ENCODE measurements around the gene EPHA1. TPM values are rescaled to one million over a fixed set of nuclear protein-coding genes. Genes with fewer than 3 reads are reported as not detected.

The EPHA1 gene
- total and polyA plus RNA-seq, 2 of the 4 experiments (the other 2 are of a cell fraction) = 0.10 TPM; not detected in 1

DNA sequence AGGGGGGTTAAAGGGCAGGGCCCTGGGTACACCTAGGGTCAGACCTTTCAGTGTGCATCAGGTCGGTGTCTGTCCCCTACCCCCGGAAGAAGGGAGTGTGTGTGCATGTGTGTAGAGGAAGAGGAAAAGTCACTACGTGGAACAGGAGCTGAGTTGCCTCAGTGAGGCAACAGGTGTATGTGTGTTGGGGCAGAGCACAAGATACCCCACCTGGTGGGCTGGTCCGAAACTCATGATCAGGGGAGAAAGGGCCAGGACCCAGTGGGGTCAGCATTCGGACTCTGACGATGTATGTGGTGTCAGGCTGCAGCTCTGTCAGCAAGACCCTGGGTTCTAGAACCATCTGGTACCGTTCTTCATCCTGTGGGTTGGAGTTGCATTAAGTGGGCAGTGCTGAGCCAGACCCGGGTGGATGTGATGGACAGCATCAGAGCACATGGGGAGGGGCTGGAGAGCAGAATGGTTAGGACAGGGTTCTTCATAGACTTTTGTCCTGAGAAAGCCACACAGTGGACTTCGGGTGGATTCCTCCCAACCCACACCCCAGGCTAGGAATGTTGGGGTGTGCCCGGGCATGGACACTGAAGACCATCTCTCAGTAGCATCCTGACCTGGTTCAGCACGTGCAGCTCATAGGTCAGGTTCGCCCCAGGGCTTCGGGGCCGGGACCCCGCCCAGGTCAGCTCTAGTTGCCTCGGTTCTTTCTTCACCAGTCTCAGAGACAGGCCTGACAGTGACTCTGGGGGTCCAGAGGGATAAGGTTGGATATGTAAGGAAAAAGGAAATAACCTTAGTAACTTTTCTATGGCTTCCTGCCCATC is 10.7 kb downstream of the EPHA1 start:
- POLR2A ChIA-PET (ENCODE audit: unreplicated experiment) = interaction anchor here (1.5 kb wide), 1 partner anchor 14 kb away, joined by 4 read pairs; no protein-coding TSS in a partner anchor
- in situ Hi-C loops (cut with MboI; ENCODE audit: low sequenced_read_pairs) = no loop called here
- no peak for DNase-seq

More for the DNA sequence above, 10.7 kb downstream of the EPHA1 start:
- dilution Hi-C loops (cut with HindIII; ENCODE audit: low sequenced_read_pairs, unreplicated experiment) = no loop called here
- intact Hi-C loops (cut with micrococcal nuclease) = no loop called here
- Histone ChIP-seq H4K5ac (ENCODE audit: low read depth, low read length) (no peak overlapping the region), H3K36me3 (ENCODE audit: control insufficient read depth, insufficient read depth, low read length) (peaks cover 4% of the 10 kb centered on the region; the same call in 1 of the 2 replicates), H4K20me1 (ENCODE audit: insufficient read depth, low read length) (peaks cover 13% of the 10 kb centered on the region), H3K4me1 (ENCODE audit: control insufficient read depth, insufficient read depth, low read length) (peaks cover 10% of the 10 kb centered on the region; the same call in 1 of the 2 replicates), H3K27me3 (ENCODE audit: control insufficient read depth, insufficient read depth, low read length) (peaks cover 10% of the 10 kb centered on the region), H3K4ac (ENCODE audit: low read depth, low read length) (no peak overlapping the region), H2BK15ac (ENCODE audit: low read depth, low read length) (no peak overlapping the region), H2AK5ac (ENCODE audit: low read depth, low read length) (0 out of 2 replicates have a peak overlapping the region, but pooled peaks have one; percentile 16), H3K18ac (ENCODE audit: low read depth, low read length) (no peak overlapping the region), H3K79me1 (ENCODE audit: low read depth in 1 of 2, low read length in 2 of 2) (peaks cover 0 to 5% of the 10 kb centered on the region in 2 experiments; a peak in 2 of 4 replicates), H3K23ac (ENCODE audit: low read depth, low read length) (no peak overlapping the region), H3K27ac (ENCODE audit: insufficient read depth, low read length) (no peak overlapping the region), H3K14ac (replicated peaks; ENCODE audit: low read depth, low read length) (no peak overlapping the region), H3K9me1 (ENCODE audit: insufficient read depth, low read length) (peaks cover 14% of the 10 kb centered on the region; the same call in 1 of the 2 replicates), H2AFZ (replicated peaks; ENCODE audit: low read length, poor library complexity) (no peak overlapping the region), H3K4me3 (ENCODE audit: insufficient read depth, low read depth, low read length) (no peak overlapping the region), H3K9me3 (ENCODE audit: control insufficient read depth, insufficient read depth, low read length) (no peaks in the 10 kb centered on the region), H2AK9ac (replicated peaks; ENCODE audit: low read depth, low read length, poor library complexity) (no peak overlapping the region), H3K56ac (ENCODE audit: extremely low read depth, insufficient read depth, low read length) (no peak overlapping the region), H4K8ac (ENCODE audit: low read depth in 2 of 2, low read length in 2 of 2) (no peak overlapping the region), H3K9ac (ENCODE audit: low read depth, low read length) (no peak overlapping the region), H2BK20ac (ENCODE audit: low read depth, low read length) (no peak overlapping the region), H4K91ac (ENCODE audit: insufficient read depth, low read depth, low read length) (no peak overlapping the region), H3K4me2 (ENCODE audit: low read depth, low read length) (no peak overlapping the region), H2BK120ac (ENCODE audit: low read depth, low read length) (no peak overlapping the region), H2BK5ac (ENCODE audit: low read depth, low read length, poor library complexity, severe bottlenecking) (no peak overlapping the region)
- ATAC-seq (ENCODE audit: low read depth) = no peak
- CTCF ChIA-PET = interaction anchor here (1.0 kb wide), 1 partner anchor 158 kb away, joined by 3 read pairs; no protein-coding TSS in a partner anchor
- no peak for TF ChIP-seq RAD21 (IDR thresholded peaks at IDR 0.05; ENCODE audit: low read length)
- no peak for TF ChIP-seq MAZ (IDR thresholded peaks at IDR 0.05; ENCODE audit: borderline replicate concordance, low read depth, low read length)
- TF ChIP-seq MXI1 (IDR thresholded peaks at IDR 0.05; ENCODE audit: borderline replicate concordance, low read depth, low read length) = no peak
- no TSS peak for BruUV-seq (replicated peaks)
- 93% methylated on average over 5 of the region's 16 CpGs; no CpG with 5 or more reads in 1 of the 2 experiments for WGBS, 2 experiments (ENCODE audit: extremely low coverage in 2 of 2, insufficient read length in 1 of 2)

All from IMR-90 (cell line).